GM18858 (cell line): ENCODE measurements around the gene PDGFD.

ENCODE experiments used
- ATAC-seq: cut with Tn5 transposase; IDR thresholded peaks from one replicate; pipeline ENCODE4 v1.9.1; 2021; ENCODE audit not compliant: unreplicated experiment

The PDGFD gene

GRCh38 chr11:104164028-104164520 lies at the start of gene PDGFD:
TSS of gene PDGFD (minus strand) at chr11:104164147.
- ATAC-seq: peak; percentile 95

GRCh38 chr11:104206936-104207335 lies 43.0 kb upstream of the PDGFD start:
- ATAC-seq: no peak

GRCh38 chr11:104205838-104206237 lies 41.9 kb upstream of the PDGFD start:
- no peak for ATAC-seq

GRCh38 chr11:104200688-104201087 lies 36.7 kb upstream of the PDGFD start:
- no peak for ATAC-seq

DNA sequence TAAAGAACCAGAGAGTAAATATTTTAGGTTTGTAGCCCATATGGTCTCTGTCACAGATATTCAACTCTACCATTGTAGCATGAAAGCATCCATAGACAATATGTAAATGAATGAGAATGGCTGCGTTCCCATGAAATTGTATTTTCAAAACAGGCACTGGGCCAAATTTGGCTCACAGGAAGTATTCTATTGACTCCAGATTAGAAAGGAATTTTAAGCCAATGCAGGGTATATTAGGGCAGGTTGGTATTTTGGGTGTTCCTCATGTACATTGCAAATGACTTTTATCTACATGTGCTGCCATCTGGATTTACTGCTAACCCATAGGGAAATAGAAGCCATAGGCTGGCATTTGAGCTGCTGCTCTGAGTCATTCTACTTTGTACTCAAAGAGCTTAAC lies 35.1 kb upstream of the PDGFD start:
- ATAC-seq: no peak

- ATAC-seq: no peak
Measured at GRCh38 chr11:104198576-104198975, 34.6 kb upstream of the PDGFD start.

DNA sequence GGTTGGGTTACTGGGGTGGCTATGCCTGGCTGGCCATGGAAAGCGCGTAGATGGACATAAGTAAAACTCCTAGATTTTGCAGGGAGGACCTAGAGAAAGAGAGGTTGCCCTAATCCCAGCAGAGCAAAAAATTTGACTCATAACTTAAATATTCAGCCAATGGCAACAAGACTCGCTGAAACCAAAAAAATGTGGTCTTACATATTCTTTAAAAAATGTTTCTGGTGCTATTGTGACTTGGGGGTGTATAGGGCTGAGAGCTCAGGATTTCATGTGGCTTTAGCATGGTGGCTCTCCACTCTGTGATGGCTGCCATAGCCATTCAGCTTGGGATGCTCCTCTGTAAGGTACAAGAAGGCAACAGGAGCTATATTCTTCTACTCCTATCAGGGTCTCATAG lies 27.2 kb upstream of the PDGFD start:
- ATAC-seq: no peak

GRCh38 chr11:104183593-104183992 lies 19.6 kb upstream of the PDGFD start:
- ATAC-seq: no peak

DNA sequence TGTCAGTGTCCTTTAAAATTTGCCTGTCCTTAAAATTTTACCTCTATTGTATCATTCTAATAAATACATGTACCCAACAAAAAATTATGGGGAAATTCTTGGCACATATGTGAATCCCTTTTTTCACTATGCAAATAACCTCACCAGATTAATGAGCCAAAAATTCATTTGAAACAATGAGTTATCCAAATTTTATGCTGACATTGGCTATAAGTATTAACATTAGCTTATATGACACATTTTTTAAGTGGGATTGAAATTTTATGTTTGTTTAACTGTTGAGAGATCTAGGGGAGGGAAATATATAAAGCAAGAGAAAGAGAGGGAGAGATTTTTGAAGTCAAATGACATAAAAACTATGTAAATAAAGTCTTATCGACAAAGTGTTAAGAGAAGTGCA lies 11.8 kb upstream of the PDGFD start:
- ATAC-seq: no peak

- ATAC-seq: no peak
Measured at GRCh38 chr11:104169091-104169490, 5.1 kb upstream of the PDGFD start.

DNA sequence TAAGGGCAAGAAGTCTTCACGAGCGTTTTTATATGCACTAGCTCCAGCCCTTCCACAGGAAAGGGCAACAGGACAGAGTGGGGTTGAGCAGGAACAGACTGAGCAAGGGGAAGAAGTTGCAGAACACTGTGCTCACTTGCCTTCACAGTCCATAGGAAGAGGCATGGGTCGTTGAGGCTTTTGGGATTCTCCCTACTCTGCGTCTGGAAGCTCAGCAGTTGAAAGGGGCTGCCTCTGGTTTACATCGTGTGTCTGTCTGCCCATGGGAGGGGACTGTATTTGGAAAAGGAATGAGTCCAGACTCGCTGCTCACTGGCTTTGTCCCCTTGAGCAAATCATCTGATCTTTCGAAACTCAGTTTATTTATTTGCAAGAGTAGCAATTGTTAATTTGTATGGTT lies 1.1 kb upstream of the PDGFD start:
- no peak for ATAC-seq

DNA sequence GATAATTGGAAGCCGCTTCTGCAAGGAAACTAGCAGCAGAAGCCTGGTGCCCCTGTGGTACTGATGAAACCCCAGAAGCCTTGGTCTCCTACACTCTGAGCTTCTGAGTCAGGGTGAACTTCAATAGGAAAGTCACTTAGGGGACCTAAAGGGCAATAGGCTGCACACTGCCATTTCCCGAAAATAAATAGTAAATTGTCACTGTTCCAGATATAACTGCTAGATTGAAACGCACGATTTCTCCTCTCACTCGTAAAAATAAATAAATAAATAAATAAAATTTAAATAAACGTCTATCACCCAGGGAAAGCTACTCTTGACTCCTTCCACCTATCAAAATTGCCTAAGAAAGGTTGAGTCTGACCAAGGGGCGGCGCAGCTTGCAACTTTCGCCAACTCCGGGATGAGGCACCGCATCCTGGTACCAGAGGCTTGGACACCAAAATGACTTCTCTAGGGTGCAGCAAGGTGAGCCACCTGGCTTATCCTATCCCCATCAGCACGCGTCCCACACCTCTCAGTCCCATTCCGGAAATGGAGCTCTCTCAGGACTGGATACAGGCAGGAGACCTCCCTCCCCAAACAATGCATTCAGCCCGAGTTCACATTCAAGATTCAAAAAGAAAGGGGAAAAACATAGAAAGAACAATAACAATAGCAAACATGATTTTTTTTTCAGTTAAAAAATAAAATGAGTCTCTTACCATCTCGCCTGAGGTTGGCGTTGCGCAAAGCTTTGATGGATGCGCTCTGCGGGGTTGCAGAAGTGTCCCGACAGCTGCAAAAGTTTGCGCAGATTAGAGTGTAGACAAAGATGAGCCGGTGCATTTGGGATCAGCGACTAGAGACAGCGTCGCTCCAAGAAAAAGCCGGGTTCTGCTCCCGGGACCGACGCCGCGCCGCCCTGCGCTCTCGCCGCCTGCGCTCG lies 583 bp downstream of the PDGFD start:
- ATAC-seq: no peak

GRCh38 chr11:104161751-104162450 lies 2.0 kb downstream of the PDGFD start:
- ATAC-seq: no peak

DNA sequence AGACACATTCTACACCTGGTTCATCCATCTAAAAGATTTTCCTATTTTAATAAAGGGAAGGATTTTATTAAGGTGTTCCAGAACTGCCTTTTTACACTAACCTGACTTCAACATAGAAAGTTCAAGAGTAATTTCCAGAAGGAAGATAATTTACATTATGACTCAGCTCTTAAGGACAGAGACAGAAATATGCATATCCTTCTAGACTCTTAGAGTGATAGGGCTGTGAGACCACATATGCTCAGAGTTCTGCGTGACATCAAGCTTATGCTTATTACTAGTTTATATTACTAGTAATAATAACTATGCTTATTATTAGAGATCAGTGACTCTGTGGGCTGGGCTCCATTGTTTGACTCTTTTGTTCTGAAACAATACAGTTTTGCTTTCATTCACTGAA lies 4.6 kb downstream of the PDGFD start:
- ATAC-seq: no peak

DNA sequence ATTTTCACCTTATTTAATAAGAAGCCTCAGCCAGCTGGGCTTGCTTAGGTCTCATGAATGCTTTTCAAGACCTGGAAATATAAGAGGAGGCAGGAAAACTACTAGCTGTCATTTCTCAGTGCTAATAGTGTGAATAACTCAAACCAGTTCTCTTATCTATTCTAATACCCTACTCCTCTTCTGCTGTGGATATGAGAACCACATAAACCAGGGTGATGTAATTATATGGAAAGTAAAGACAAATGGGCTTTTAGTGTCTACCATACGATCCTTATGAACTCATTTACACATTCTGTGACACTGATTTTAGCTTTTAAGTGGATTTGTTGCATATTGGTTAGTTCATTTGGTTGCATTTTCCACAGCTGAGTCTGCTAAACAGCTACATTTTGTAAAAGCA lies 8.6 kb downstream of the PDGFD start:
- no peak for ATAC-seq

GRCh38 chr11:104154296-104154695 lies 9.7 kb downstream of the PDGFD start:
- no peak for ATAC-seq

GRCh38 chr11:104152941-104153505 lies 10.9 kb downstream of the PDGFD start:
- peak; percentile 80 for ATAC-seq

DNA sequence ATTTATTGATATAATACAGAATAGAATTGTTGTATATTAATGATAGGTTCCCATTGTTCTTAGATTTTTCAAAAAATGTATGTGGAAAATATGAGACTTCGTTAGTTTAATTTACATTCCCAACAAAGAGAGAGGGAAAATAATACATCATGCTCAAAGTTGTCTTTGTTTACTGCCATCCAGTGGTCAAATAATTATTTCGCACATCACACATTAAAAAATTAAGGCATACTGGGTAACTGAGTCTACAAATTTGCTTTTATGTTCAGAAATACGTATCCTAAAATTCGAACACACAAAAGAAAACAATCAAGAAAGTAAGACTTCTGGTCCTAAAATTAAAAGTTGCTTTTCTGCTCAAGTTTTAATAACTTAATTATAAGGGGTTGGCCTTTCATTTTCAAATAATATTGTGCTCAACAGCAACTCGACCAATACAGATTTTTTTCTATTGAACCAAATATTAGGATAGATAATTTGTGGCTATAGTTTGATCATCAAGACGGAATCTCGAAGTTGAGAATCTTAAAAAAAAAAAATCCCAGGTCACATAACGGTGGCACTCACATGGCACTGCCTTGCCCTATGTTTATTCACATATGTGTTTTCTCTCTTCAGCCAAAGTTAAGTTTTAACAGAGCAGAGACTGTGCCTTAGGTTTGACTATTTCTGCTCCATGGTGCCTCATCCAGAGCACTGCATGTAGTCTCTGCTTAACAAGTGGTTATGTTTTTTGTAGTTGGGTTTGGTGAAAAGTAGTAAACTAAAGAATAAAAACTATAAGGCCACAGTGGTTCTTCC lies 12.3 kb downstream of the PDGFD start:
- no peak for ATAC-seq

GRCh38 chr11:104148706-104149105 lies 15.2 kb downstream of the PDGFD start:
- no peak for ATAC-seq

DNA sequence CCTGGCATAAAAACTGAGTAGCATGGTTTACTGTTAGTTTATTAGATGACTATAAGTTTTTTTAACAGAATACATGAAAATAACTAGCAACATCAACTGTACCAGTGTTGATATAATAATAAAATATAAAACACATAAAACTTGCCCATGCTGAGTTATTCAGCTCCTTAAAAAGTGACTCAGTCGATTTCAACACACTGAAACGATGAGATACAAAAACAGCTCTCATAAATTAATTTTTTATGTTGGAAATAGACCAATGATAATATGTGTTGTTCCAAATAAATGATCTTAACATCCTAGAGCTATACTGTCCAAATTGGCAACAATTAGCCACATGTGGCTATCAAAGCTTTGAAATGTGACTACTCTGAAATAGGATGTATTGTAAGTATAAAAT lies 15.9 kb downstream of the PDGFD start:
- ATAC-seq: no peak

DNA sequence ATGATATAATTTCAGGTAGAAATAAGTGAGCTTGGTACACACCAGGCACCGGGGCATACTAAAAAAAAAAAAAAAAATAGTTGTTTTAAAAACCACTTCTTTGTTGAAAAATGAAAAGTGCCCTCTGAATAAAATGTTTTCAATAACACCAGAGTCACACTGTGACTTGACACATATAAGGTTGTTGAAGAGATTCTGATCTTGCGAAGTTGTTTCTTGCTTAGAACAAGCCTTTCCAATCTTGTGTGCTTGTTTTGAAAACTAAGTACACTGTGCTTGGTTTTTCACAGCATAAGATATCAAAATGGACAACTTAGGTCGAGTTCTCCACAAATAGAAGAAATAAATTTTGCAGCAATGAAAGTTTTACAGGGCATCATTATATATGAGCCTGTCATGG lies 17.0 kb downstream of the PDGFD start:
- no peak for ATAC-seq
